Measurements from ENCODE around the gene WDR35.

DNA sequence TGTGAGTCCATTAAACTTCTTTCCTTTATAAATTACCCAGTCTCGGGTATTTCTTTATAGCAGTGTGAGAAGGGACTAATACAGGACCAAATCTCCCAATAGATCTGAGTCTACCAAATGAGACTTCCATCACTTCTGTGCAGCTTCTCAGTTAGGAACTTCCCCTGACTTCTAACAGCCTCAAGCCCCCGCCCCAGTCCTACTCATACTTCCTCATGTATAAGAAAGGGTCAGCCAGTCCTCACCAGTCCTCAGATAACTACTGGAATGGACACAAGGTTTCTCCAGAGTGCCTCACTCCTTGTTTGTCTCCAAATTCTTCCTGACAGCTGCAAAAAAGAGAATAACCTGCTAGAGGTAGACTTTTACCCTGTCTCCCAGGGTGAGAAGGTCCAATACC is 107.6 kb downstream of the WDR35 start:
- TF ChIP-seq POLR2A (IDR thresholded peaks at IDR 0.05; ENCODE audit: low read length): no peak
- no peak for TF ChIP-seq GATA1 (IDR thresholded peaks at IDR 0.05; ENCODE audit: low read depth, low read length)
